GM19238 (cell line): ENCODE data around the gene ARL10.

Experiments
- DNase-seq: peaks from one replicate; pipeline ENCODE4 v3.0.0; 2011; ENCODE audit warnings: low spot score; ENCODE audit not compliant: insufficient read length

The ARL10 gene

GRCh38 chr5:176410486-176411180 is 45.3 kb downstream of the ARL10 start:
- DNase-seq: no peak

DNA sequence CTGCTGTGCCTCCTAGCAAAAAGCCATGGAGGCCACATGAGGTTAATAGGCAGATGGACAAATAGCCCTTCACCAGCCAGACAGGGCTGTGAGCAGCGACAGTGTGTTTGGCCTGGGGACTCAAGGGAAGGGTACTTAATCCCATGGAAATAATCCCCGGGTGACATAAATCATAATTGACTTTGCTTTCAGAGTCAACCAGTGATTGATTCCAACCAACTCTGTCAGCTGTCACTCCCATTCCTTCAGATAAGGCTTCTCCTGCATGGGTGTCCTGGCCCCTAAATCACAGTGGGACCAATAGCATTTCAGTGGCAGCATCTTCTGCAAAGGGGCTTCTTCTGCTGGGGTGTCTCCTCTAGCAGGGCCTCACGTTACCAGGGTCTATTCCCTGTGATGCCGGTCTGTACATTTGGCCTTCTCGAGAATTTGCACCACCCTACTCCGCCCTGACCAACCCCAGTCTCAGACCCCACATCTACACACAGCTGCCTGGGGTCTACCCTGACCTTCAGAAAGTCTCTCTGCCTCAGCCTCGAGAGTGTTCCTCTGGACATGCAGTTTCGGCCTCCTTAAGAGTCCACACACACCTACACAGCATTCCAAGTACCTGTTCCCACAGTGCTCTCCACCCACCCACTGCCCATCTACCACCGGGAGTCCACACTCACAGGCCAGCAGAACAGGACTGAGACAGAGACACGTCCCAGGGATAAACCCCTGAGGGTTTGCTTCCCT is 47.4 kb downstream of the ARL10 start:
- no peak for DNase-seq

- DNase-seq: no peak
Observed at GRCh38 chr5:176413255-176413565, 47.9 kb downstream of the ARL10 start.

GRCh38 chr5:176413709-176414191 is 48.5 kb downstream of the ARL10 start:
- DNase-seq: no peak

GRCh38 chr5:176414704-176415103 is 49.4 kb downstream of the ARL10 start:
- no peak for DNase-seq

DNA sequence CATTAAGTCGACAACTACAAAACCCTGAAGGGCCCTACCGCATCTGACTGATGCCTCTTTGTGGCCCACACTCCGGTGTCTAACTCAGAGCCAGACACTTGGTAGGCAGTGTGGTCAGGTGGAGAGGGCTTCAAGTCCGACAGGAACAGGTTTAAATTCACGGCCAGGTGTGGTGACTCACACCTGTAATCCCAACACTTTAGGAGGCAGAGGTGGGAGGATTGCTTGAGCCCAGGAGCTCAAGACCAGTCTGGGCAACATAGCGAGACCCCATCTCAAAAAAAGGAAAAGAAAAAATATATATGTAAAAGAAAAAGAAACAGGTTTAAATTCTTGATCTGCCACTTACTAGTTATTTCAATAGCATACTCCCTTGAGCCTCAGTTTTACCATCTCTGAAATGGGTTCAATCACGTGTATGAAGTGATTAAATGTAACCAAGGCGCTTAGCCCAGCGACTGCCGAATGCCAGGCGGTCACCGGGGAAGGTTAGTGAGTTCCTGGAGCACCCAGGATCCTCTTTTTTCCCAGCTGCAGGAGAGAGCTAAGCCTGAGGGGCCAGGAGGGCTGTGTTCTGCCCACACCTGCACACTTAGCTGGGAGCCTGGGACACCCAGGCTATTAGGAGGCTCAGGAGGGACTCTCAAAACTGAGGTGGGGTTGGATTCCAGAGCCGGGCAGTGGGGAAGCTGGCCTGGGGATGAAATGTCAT is 50.1 kb downstream of the ARL10 start:
- peak; percentile 15 for DNase-seq

DNA sequence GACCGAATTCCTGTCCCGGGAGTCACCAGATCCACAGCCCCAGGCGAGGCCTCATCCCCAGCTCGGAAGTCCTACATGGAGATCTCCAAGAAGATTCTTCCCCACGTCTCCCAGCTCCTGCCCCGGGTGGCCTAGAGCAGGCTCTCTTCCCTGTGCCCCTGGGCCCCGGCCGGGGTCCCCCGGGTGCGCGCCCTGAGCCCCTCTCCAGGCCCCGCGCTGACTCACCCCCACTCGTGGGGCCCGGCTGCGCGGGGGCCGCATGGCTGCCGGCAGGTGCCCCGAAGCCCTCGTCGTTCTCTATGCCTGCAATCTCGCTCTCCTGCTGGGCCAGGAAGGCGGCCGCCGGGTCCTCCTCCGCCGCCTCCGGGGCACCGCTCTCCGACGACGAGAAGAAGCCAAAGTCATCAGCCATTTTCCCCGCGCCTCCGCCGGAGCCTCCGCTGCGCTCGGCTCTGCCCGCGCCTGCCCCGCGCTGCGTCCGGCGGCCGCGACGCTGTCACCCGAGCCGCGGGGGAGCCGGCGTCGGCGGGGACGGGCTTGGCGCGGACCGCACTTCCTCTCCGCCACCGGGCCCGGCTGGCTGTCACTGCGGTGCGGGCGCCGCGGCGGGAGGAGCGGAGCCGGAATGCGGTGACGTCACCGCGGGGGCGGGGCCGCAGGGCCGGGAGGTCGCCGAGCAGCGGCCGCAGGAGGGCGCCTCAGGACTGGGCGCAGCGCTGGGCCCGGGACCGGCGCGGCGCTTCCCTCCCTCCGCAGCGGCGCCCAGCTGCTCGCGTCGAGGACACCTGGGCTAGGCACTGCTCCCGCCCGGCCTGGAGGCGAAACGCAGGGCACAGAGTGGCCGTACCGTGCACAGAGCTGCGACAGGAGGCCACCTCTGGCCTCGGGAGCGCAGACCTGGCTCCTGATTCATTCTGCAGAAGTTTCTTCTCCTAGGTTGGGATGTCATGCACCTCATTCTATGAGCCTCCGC is 51.0 kb downstream of the ARL10 start, which contains the start of gene CLTB:
Gene CLTB (minus strand): TSS at position 588 of the 973 bp plus-strand sequence. CDS start 176 bp downstream, at position 412.
- DNase-seq: peak; percentile 95

- DNase-seq: no peak
Observed at GRCh38 chr5:176416965-176417364, 51.7 kb downstream of the ARL10 start.

DNA sequence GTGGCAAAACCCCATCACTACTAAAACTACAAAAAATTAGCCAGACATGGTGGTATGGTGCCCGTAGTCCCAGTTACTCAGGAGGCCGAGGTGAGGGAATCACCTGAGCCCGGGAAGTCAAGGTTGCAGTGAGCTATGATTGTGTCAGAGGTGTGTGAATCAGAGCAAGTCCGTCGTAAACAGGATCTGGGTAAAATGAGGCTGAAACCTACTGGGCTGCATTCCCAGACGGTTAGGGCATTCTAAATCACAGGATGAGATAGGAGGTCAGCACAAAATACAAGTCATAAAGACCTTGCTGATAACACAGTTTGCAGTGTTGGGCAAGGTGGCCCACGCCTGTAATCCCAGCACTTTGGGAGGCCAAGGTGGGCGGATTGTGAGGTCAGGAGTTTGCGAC is 53.0 kb downstream of the ARL10 start:
- no peak for DNase-seq

GRCh38 chr5:176420086-176420485 is 54.8 kb downstream of the ARL10 start:
- DNase-seq: no peak

DNA sequence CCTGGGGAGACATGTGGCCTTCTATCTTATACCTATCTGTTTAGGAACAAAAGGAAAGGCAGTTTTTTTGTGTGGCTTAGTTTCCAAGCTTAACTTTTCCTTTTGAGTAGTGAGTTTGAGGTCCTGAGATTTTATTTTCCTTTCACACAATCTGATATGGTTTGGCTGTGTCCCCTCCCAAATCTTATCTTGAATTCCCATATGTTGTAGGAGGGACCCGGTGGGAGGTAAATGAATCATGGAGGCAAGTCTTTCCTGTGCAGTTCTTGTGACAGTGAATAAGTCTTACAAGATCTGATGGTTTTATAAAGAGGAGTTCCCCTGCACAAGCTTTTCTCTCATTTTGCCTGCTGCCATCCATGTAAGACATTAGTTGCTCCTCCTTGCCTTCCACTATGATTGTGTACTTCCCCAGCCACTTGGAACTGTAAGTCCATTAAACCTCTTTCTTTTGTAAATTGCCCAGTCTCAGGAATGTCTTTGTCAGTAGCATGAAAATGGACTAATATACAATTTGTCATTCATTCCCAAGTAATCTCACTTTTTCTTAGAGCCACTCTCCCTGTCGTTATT is 55.8 kb downstream of the ARL10 start:
- DNase-seq: no peak

- no peak for DNase-seq
Observed at GRCh38 chr5:176424181-176424580, 58.9 kb downstream of the ARL10 start.

DNA sequence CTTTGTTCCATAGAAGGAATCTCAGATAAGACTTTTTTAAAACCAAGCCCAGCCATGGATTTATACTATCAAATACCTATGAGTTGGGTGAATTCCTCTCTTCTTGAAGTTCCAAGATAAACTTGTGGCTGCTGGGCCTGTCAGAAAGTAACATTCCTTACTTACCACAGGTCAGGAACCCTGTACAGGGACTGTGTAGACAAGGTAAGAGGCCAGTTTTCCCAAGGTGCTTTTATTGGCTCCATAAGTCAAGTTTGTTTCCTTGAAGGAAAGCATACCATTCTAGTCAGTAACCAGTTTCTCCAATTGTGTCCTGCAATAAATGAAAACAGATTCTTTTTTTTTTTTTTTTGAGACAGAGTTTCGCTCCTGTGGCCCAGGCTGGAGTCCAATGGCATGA is 59.9 kb downstream of the ARL10 start:
- DNase-seq: no peak

DNA sequence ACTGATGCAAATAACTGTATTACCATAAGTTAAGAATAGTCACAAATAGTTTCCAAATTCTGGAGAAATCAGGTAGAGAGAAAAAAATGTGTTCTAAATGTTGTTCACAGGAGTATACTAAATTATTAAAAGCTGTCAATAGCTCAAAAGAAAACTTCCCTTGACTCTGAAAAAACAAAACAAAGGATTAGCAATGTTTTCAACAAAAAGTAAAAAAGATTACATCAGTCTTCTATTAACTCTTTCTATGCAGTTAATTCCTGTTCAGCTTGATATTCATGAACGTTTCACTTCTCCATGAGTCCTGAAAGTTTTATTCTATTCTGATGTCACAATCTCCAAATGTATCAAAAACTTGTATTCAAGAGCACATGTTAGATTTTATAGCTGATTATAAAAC is 60.5 kb downstream of the ARL10 start:
- DNase-seq: no peak

GRCh38 chr5:176426876-176427275 is 61.6 kb downstream of the ARL10 start:
- no peak for DNase-seq

DNA sequence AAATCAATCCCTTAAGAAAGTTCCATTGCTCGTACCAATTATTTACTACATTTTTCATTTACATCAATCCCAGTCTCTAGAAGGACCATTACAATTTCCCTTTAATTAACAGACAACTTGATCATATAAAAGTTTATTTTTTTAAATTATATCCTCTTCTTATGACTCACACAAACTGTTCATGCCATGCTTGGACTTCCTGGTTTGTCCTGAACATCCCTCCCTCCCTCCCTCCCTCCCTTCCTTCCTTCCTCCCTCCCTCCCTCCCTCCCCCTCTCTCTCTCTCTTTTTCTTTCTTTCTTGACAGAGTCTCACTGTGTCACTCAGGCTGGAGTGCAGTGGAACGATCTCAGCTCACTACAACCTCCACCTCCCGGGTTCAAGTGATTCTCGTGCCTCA is 62.7 kb downstream of the ARL10 start:
- no peak for DNase-seq

DNA sequence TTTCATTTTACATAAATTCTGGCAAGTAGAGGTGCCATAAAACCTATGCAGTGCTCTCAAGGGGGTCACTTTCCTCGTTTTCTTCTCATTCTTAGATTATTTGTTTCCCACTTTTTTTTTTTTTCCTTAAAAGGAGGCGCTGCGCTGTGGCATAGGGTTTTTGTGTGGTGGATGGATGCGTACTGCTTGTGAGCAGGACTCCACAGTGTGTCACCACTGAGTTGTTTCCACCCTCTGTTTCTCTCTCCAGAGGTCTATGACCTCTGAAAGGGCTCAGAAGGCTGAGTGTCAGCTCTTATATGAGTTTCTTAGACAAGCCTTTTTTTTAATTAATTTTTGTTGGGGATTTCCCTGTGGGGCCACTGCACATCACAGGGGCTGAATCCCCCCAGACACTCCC is 64.7 kb downstream of the ARL10 start:
- DNase-seq: no peak
